NCI-H146 treated with DMSO at 0.1 percent for 48 hours (cell line): ENCODE measurements around the gene ATXN10.
"Not testable (repeated sequence)": the region's sequence is repeated elsewhere in the genome, so short reads cannot be mapped to it uniquely, and the experiment has no call there.

Experiments used
- DNase-seq: peaks from one replicate; lab custom pipeline; 2025; ENCODE audit not compliant: unreplicated experiment; lab: John Stamatoyannopoulos, UW

ATXN10 gene

GRCh38 chr22:45678961-45679912 is 7.6 kb downstream of the ATXN10 start:
- DNase-seq, result no peak

- no peak for DNase-seq
Measured at GRCh38 chr22:45680932-45681700, 9.5 kb downstream of the ATXN10 start.

- no peak for DNase-seq
Measured at GRCh38 chr22:45682064-45682463, 10.4 kb downstream of the ATXN10 start.

GRCh38 chr22:45682773-45683172 is 11.1 kb downstream of the ATXN10 start:
- DNase-seq, result not testable (repeated sequence)

- no peak for DNase-seq
Measured at GRCh38 chr22:45683248-45683647, 11.6 kb downstream of the ATXN10 start.

- no peak for DNase-seq
Measured at GRCh38 chr22:45683680-45684079, 12.0 kb downstream of the ATXN10 start.

GRCh38 chr22:45684169-45684568 is 12.5 kb downstream of the ATXN10 start:
- no peak for DNase-seq

- no peak for DNase-seq
Measured at GRCh38 chr22:45684752-45685574, 13.3 kb downstream of the ATXN10 start.

- DNase-seq, result no peak
Measured at GRCh38 chr22:45686004-45686403, 14.4 kb downstream of the ATXN10 start.

GRCh38 chr22:45686836-45687235 is 15.2 kb downstream of the ATXN10 start:
- DNase-seq, result no peak

- no peak for DNase-seq
Measured at GRCh38 chr22:45688600-45689080, 17.0 kb downstream of the ATXN10 start.

GRCh38 chr22:45689211-45689610 is 17.6 kb downstream of the ATXN10 start:
- no peak for DNase-seq

- no peak for DNase-seq
Measured at GRCh38 chr22:45690008-45690407, 18.4 kb downstream of the ATXN10 start.

GRCh38 chr22:45692549-45692948 is 20.9 kb downstream of the ATXN10 start:
- DNase-seq, result no peak

- no peak for DNase-seq
Measured at GRCh38 chr22:45693835-45694234, 22.2 kb downstream of the ATXN10 start.

GRCh38 chr22:45696227-45696626 is 24.6 kb downstream of the ATXN10 start:
- no peak for DNase-seq

- DNase-seq, result no peak
Measured at GRCh38 chr22:45698094-45698493, 26.5 kb downstream of the ATXN10 start.

- DNase-seq, result no peak
Measured at GRCh38 chr22:45702981-45703380, 31.3 kb downstream of the ATXN10 start.

GRCh38 chr22:45703758-45704157 is 32.1 kb downstream of the ATXN10 start:
- DNase-seq, result no peak

GRCh38 chr22:45704648-45705047 is 33.0 kb downstream of the ATXN10 start:
- DNase-seq, result no peak

- DNase-seq, result no peak
Measured at GRCh38 chr22:45707605-45708004, 36.0 kb downstream of the ATXN10 start.
